ENCODE results near the gene TMEM129.

- TF ChIP-seq CTCF (conservative IDR thresholded peaks at IDR 0.05; ENCODE audit: low read length) (no peak), EZH2phosphoT487 (IDR thresholded peaks at IDR 0.05; ENCODE audit: borderline replicate concordance, low read depth, low read length) (no peak)
These were observed 22.9 kb upstream of the TMEM129 start for GRCh38 chr4:1743975-1744374.

Measured in OCI-LY7 (cell line).